GM21576 (cell line): Measurements from ENCODE around the gene XRN2.

Source experiments
- ATAC-seq: cut with Tn5 transposase; IDR thresholded peaks from one replicate; pipeline ENCODE4 v1.9.1; 2021; ENCODE audit warnings: mild to moderate bottlenecking, moderate library complexity; ENCODE audit not compliant: unreplicated experiment

Gene XRN2

DNA sequence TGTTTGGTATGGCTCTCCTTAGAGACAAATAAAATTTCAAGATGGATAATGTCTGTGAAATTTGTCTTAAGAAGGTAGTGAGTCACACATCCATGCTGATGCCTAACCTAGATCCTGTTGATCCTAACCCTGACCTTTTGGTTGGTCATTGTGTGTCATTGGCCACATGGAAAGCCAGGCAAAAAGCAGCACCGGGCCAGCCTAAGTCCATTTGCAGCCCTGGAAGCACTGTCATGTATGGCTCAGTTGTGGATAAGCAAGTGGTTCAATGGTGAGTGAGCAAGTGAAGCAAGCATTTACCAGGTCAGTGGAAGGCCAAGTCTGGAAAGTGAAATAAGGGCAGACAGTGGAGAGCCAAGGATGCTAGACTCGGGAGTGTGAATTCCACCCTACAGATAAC lies 12.1 kb upstream of the XRN2 start:
- ATAC-seq: no peak

DNA sequence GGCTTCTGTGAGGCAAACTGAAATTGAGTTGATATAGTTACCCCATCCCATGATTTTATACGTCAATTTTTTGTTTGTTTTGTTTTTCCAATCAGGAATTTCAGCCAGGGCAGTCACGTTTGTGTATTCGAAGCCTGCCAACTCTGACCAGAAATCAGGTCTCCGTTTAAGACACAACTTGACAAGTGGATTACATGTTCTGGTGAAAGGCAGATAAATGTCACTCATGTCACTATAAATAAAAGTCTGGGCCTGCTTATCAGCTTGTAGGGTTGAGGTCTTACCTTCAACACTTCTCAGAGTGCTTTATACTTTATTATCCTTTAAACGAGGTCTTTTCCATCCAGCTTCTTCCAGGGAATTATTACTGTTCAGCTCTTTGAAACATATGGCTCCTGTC lies 8.4 kb upstream of the XRN2 start:
- ATAC-seq: no peak

DNA sequence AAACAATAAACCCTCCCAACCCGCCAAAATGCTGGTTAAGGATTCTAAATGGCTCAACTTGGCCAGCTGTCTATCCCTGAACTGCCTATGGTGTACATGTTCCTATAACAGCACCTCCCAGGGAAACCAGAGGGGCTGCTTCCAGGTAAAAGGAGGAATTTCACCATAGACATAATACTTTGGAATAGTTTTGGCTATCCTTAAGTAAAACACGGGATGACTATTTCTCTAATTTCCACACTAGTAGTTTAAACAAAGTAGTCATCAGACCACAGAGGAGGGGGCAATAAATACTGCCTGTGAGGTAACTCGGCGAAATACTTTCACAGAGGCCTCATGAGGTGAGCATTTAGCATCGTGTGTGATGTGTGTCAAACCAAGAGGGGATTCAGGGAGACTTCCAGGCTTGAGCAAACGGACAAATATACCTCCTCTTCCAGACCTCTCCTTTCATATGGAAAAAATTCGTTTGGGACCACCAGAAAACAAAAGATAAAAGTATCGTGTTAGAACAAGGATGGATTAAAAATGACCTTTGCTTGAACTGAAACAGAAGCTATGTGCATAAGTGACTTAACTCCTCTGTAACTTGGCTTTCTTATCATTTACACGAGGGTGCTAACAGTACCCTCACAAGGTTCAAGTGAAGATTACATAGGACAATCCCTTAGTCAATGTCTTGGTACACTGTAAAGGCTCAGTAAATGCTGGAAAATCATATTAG lies 1.0 kb upstream of the XRN2 start:
- no peak for ATAC-seq

DNA sequence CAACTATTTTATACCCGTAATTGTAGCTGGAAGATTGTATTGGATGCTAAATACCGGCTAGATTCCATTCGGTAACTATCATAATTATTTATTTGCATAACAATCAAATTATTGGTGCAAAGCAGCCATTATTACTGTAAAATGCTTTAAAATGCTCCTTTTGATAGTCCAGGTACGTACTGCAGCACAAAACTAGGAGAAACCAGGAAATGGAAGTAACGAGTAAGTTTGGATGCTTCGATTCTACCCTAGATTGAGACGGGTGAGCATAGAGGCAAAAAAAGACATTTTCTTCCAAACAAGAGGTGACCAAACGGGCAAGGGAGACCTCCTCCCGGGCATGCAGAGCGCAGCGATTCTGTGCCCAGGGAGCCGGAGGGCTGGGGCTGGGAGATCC lies 469 bp upstream of the XRN2 start:
- ATAC-seq: no peak

DNA sequence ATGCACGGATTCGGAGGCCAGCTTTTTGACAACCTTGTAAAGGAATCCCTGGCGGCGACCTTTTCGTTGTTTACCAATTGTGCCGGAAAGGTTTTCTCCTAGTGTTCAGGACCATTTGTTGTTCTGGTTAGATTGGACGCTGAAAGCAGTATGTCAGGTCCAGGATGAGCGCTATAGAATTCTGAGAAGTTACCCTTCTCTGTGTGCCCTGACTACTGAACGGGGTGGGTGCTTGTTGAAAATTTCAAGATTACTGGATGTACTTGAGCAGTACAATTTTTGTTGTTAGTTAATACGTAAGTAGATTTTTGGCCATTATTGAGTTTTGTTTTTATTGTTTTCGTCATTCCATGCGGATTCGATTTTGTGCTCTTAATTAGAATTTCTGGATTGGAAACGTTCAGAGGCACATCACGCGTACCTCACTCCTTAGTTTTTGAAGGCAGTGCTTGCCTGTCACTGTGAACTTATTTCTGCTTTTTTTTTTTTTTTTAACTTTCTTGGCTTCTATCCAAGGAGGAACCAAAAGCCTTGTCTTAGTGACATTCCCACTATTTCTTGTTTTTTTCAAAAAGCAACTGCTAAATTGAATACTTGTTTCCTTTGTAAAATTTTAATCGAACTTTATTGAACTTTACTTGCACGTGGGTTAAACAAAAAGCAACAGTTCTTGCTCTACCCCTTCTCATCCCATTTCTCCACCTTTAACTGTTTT lies 898 bp downstream of the XRN2 start:
- ATAC-seq: peak; percentile 9

DNA sequence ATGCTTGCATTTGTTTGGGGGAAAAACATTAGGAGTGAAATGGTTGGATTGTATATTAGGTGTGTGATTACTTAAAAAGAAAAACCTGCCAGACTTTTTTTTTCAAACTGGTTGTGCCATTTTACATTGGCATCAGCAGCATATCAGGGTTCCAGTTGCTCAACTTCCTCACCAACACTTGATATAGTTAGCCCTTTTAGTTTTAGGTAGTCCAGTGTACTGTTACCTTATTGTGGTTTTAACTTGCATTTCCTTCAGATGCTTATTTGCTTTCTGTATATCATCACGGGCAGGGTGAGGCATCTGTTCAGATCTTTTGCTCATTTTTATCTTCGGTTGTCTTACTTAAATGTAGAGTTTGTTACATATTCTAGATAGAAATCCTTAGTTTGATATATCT lies 5.2 kb downstream of the XRN2 start:
- no peak for ATAC-seq

DNA sequence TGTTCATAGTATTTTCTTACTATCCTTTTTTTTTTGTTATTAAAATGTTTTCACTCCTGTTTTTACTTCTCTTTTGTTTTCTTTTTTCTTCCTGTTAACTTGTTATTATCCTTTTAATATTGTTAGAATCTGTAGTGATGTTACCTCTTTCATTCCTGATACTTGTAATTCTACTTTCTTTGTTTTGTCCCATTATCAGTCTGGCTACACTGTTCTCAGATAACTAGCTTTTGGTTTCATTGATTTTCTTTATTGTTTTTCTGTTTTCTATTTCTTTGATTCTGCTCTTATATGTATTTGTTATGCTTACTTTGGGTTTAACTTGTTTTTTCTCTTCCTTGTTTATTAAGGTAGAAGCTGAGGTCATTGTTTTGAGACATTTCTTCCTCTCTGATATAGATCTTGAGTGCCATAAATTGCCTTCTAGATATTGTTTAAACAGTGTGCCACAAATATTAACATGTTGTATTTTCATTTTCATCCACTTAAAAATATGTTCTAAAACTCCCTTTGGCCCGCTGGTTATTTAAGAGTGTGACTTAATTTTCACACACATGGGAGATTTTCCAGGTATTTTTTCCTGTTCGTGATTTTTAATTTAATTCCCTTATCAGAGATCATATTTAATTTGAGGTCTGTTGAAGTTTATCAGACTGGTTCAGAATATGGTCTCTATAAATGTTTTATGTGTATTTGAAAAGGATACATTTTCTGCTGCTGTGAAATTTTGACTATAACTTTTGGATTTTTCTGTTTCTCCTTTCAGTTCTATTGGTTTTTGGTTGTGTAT lies 6.7 kb downstream of the XRN2 start:
- ATAC-seq: no peak

DNA sequence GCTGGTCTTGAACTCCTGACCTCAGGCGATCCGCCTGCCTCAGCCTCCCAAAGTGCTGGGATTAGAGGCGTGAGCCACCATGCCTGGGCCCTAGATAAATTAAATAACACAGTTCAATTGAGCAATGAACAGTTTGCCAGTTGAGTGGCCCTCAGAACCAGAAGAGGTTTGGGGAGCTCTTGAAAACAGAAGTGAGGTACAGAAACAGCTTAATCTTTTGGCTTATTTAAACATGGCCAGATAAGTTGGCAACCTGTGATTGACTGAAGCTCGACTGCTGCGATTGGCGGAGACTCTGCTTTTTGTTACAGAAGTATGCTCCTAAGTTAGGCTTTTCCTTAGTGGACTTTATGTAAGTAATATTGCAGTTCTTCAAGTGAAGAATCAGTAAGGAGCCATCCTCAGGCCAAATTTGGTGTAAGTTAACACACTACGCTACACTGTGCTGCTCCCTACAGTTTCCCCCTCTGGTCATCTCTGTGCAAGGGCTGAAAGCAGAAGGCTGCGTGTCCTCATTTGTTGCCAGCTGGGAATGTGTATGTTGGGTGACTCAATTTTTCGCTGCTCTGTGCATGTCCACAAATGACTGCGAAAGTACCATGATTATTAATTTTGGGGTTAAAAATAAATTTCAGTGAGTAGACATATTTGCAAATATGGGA lies 9.8 kb downstream of the XRN2 start:
- no peak for ATAC-seq

DNA sequence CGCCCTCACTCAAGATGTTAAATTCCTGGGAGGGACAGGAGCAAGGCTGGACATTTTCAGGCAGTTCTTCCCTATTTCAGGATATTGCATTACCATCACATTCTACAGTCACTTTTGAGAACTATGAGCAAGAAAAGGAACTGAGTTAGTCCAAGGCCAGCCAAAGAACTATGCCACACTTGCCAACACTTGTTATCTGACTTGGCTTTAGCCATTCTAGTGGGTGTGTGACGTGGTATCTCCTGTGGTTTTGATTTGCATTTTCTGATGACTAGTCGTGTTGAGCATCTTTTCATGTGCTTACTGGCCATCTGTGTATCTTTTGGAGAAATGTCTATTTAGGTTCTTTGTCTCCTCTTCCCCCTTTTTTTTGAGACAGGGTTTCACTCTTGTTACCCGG lies 12.0 kb downstream of the XRN2 start:
- no peak for ATAC-seq

DNA sequence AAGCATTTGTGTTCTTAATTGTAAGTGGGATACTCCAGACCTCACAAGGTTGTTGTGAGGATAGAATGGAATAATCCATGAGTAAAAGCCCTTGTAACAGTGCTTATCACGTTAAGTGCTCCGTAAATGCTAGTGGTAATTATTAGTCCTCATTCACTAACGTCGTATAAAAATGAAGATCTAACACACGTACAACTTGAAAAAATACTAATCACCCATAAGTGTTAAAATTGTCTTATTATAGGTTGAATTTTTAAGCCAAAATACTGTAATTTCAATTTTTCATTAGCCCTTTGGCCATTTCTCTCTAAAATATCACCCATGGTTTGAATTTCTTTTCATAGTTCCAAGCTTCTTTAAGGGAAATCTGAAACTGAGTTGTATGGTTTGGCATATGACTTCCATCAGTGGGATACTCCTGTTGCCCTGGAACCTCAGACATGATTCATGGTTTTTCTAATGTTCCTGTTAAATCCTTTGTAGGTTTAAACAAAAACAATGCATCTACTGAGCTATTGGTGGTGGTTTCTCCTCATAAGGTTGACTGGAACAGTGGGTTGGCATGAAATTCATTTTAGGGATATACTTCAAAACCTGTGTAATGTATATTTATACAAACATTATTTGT lies 19.1 kb downstream of the XRN2 start:
- no peak for ATAC-seq

DNA sequence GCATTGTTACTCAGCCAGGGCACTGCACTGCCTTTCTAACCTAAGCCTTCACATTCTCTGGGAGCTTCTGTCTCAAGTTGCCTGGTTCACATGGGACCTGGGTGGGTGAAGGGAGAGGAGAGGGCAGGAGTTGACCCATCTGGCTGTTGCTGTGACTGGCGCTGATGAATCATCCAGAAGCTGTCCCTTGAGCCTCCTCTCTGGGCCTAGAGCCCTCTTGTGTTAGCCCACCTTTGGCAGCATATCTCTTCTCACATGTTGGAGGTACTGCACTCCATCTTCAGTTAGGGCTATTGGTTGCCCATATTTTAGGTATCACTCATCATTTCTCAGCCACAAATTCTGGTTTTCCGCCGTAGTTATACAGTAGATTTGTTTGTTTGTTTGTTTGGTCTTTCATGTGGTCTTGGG lies 19.8 kb downstream of the XRN2 start:
- ATAC-seq: no peak

DNA sequence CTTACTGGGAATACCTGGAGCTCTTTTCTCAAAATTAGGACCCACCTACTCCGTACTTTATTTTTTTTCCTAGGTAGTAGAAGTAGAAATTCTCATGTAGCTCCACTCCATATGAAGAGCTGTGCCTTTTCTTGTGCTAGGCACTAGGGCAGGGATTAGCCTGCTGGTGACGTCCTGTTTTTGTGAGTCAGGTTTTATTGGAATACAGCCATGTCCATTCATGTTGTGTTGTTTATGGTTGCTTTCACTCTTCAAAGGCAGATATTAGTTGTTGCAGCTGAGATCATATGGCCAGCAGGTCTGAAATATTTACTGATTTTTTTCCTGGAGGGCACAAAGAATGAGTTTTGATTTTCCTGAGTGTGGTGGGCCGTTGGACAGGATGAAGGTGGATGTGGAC lies 20.5 kb downstream of the XRN2 start:
- no peak for ATAC-seq

DNA sequence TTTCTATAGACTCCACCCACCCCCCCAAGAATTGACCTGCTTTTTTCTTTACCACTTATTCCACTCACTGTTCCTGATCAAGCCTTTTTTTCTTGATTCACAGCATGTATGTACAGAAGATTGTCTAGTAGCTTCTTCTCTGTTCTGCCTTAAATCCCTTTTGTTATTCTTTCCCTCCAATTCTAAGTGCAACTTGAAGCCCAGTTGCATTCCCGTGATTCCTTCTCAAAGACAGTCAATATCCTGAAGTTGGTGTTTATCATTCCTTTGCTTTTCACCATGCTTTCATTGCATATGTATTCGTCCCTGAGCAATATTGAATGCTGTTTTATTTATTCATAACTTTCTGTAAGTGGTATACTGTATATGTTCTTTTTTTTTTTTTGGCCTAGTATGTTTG lies 21.0 kb downstream of the XRN2 start:
- ATAC-seq: no peak

DNA sequence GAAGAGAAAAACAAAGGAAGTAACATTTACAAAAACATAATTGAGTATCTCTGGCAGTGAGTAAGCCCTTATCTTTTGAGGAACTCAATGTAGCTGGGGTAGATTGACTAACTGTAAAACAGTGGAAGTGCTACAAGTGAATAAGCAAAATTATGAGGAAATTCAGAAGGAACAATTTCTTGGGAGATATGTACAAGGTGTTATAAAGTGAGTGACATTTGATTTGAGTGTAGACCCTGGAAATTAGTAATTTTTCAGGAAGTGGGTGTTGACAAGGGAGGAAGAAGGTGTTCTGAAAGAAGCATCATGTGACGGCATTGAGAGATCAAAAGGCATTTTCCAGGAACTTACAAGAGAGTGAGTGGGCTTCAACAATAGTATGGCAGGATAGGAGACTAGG lies 22.2 kb downstream of the XRN2 start:
- no peak for ATAC-seq

DNA sequence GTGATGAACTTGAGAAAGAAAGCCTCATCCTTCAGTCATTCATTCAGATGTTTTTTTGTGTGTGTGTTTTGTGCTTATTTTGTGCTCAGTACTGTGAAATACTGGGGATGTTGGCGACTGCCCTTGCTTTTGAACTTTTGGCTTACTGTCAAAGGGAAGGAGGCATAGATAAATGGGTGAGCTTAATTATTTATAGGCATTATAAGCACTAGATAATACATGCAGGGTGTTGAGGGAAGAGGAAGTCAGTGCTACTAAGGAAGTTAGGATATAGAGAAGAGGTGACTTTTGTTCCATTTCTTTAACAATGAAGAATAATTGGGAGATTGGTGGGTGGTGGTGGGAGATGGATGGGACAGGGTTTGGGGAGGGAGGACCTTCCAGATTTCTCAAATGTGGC lies 23.6 kb downstream of the XRN2 start:
- ATAC-seq: no peak

DNA sequence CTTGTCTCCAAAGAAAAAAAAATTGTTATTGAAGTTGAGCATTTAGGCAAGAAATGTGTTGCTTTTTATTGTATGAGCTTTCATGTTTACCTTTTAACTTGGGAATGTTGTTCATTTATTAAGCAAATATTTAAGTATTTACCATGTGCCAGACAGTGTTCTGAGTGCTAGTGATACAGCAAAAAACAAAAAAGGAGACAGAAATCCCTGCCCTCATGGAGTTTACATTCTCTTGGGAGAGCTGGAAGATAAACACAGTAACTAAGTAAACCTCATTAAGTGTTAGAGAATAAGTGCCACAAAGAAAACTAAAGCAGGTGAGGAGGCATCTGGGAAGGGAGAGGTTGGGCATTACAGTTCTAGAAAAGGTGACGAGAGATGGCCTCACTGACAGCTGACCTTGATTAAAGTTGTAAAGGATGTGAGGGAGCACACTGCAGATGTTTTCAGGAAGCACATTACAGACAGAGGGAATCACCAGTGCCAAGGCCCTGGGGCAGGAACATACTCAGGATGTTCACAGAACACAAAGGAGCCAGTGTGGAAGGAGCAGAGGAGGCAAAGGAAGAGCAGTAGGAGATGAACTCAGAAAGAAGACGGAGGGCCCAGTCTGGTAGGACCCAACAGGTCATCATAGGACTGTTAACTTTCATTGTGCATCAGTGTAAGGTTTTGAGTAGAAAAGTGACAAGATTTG lies 33.5 kb downstream of the XRN2 start:
- ATAC-seq: no peak

DNA sequence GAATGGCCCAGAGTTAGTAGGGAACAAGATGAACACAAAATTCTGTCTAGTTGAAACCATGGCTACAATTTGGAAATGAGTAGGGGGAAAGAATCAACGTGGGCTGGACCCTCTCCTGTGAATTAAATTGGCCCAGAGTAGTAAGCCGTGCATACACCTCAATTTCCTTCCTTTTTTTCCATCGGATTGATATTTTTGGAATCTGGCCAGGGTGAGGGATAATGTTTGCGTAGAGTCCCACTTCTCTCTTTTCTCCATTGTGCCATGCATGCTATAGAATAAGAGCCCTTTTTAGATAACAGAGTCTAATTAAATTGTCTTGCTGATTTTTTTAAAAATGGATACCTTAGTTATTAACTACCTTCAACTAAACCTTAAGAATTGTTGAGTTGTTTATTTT lies 35.2 kb downstream of the XRN2 start:
- no peak for ATAC-seq

DNA sequence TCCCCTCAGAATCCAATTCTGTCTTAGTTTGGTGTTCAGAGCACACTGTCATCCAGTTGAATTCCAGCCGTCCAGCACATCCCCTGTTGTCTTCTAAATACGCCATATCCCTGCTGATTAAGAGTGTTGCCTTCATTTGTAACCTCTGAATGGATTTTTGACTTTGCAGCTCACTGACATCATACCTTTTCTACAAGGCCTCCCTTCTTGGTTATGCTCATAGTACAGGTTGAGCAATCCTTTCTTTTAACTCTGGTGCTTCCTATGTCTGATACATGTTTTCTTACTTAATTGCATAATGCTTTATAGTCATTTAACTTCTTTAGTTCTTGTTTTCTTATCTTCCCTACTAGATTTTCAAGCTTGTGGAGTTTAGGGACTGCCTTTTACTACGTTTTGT lies 36.4 kb downstream of the XRN2 start:
- no peak for ATAC-seq

DNA sequence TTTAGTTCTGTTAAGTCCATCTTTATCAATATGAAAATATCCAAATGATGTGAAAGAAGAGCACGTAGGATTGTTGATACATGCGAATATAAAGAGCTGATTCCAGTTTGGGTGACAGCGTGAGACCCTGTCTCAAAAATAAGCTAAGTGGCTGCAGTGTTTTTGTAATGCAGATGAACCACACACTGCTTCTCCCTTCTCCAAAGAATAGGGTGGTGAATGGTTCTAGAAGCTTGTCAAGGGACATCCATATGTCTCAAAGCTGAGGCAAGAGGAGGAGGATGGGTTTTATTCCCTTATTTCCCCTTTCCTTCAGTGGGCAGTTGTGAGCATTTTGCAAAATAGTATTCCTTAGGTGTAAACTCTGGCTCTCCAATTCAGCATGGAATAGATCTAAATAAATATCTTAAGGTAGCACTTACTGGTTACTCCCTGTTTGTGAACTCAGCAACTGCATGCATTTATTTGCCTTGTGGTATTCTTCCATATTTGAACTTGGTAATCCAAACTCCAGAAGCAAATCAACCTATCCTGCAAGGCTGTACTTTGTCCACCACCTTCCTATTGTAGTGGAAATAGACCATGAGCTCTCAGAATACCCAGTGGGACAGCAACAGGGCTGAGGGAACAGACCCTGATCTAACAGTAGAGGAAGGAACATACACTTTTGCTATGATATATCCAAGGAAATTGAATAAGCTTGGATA lies 38.0 kb downstream of the XRN2 start:
- no peak for ATAC-seq
